AG09319 (cell line): ENCODE measurements around the gene MRPL44.

Experiments
- DNase-seq: peaks from one replicate; pipeline ENCODE4 v3.0.0-alpha.2; 2010; ENCODE audit warnings: low read depth; ENCODE audit errors: extremely low read depth
- TF ChIP-seq, protein P1 (sequence below): IDR thresholded peaks from 2 replicates; pipeline ENCODE4 v1.5.1; 2011; ENCODE audit warnings: low read depth, mild to moderate bottlenecking, inconsistent platforms, low read length, moderate library complexity

The MRPL44 gene

DNA sequence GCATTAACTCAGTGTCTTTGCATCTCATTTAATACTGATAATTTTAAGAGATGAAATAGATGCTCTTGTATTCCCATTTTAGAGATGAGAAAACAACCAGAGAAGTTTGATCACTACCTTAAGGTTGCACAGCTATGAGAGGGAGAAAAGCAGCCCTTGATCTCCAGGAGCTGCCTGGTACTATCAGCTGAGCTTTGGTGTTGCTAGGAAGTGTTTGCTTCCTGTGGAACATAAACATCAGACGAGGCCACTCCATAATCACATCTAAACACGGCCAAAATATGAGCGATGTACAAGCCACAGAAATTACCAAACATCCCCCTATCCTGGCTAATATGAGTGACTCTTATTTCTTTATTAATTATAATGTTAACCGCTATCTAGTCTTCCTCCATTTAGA, 11.5 kb upstream of the MRPL44 start:
- no peak for DNase-seq
- TF ChIP-seq, protein P1, sequence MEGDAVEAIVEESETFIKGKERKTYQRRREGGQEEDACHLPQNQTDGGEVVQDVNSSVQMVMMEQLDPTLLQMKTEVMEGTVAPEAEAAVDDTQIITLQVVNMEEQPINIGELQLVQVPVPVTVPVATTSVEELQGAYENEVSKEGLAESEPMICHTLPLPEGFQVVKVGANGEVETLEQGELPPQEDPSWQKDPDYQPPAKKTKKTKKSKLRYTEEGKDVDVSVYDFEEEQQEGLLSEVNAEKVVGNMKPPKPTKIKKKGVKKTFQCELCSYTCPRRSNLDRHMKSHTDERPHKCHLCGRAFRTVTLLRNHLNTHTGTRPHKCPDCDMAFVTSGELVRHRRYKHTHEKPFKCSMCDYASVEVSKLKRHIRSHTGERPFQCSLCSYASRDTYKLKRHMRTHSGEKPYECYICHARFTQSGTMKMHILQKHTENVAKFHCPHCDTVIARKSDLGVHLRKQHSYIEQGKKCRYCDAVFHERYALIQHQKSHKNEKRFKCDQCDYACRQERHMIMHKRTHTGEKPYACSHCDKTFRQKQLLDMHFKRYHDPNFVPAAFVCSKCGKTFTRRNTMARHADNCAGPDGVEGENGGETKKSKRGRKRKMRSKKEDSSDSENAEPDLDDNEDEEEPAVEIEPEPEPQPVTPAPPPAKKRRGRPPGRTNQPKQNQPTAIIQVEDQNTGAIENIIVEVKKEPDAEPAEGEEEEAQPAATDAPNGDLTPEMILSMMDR, result no peak

DNA sequence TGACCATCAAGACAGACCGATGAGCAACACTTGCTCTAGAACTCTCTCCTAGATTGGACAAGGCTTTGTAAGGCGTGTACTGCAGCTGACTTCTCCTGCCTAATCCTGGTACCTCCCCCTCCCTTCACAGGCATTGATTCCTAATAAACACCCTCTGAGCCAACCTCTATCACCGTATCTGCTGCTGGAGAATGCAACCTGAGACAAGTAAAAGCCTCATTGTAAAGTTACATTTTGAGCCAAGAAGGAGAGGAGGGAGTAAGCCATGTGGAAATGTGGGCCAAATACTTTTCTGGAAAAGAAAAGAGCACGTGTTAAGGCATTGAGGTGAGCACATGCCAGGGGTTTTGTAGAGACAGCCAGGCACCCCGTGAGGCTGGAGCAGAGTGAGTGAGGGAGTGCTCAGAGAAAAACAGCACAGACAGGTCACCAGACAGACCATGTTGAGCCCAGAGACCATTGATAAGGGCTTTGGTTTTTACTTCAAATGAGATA, 9.5 kb upstream of the MRPL44 start:
- TF ChIP-seq, protein P1, result no peak
- DNase-seq, result no peak

DNA sequence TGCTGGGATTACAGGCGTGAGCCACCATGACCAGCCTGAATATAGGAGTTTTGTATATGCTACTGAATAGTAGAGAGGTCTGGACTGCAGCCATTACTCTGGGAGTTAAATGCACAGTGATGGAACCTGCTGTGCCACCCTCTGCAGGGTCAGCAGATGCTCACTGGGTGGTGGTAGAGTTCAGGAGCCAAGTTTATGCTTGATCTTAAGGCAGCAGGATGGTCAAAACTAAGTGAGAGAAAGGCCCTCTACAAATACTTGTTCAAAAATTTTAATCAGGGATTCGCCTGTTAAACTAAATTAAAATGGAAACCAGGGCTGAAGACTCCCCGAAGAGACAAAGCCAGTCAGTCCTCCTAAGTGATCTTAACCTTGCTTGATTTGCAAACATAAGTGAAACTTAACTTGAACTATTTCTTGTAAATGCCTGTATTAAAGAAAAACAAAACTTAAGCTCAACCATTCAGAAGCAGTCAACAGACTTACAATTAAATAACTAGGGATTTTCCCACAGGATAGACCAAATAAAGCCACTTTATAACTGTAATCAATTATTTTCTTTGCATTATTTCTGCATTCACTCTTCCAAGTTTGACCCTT, 7.9 kb upstream of the MRPL44 start:
- DNase-seq, result no peak
- TF ChIP-seq, protein P1, result no peak

DNA sequence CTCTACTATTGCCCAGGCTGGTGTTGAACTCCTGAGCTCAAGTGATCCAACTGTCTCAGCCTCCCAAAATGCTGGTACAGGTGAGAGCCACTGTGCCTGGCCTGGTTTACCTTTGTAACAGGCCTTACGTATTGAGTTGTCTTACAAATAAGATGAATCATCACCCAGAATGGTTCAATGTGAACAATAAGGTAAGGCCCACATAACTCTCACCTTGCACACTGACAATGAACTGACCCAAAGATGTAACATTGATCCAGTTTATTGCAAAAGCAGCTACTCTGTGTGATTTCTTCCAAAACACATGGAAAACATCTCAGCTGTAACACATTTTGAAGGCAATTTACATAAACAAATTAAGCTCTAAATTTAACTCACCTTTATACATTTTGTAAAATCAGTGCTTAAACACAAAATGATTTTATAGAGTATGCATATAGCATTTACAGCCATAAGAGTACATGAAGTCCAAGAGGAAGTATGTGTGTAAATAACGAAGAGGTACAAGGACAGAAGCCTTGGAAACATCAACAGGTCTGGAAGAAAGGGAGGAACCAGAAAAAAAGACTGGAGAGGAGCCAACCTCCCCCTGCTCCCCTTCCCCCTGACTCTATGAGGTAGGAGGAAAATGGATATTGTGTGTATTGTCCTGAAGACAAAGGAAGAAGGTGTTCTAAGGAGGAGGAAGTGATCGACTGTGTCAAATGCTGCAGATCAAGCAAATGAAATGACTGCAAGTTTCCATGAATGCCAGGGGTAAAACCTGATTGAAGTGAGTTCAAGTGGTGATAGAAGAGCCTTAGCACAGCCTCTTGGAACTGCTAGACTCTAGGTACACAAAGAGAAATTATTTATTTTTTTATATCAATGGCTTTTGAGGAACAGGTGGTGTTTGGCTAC, 6.6 kb upstream of the MRPL44 start:
- TF ChIP-seq, protein P1, result no peak
- no peak for DNase-seq

DNA sequence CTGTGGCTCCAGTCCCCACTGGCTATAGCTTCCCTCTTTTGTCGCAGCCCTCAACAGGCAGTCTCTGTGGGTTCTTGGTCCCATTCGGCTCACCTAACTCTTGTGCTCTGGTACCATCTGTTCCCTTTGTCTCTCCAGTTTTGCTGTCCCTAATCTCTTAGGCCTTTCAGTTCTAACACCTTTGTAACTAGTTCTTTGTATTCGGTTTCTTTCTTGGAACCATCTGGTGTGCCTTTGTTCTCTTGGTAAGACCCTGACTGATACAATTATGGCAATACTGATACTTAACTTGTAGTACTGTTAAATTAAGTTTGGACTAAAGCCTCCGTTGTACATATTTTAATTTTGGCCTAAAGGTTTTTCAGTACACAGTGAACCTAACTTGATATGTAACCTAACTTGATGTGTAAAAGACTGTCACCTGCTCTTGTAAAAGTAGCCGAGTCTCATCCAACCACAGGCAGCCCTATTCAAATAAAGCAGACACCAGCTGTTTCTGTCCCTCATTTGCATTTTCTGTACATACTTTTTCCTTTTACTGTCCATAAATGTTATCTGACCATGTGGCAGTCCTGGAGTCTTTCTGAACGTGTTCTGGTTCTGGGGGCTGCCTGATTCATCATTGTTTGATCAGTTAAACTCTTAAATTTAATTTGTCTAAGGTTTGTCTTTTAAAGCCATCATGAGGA, 4.8 kb upstream of the MRPL44 start:
- no peak for DNase-seq
- TF ChIP-seq, protein P1, result no peak

DNA sequence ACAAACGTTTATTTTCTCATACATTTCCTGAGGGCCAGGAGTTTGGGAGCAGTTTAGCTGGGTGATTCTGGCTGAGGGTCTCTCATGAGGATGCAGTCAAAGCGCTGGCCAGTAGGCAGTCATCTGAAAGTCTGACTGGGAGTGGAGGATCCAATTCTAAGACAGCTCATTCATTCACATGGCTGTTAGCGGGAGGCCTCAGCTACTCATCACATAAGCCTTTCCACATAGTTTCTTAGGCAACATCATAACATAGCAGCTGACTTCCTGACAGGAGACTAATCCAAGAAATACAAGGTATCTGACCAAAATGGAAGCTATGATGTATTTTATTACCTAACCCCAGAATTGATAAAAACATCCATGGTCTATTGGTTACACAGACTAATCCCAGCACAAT, 2.9 kb upstream of the MRPL44 start:
- DNase-seq, result no peak
- TF ChIP-seq, protein P1, result no peak
